ENCODE data around the gene BCL11B. TPM values are rescaled to one million over a fixed set of nuclear protein-coding genes. Genes with fewer than 3 reads are reported as not detected.

Gene BCL11B
- total and polyA plus RNA-seq, 2 donors (not counting 1 experiment from before 2014, with no cell fraction given), result 0.33 to 0.42 TPM

GRCh38 chr14:99179946-99180345, 92.1 kb downstream of the BCL11B start:
- no peaks in the 10 kb centered on the region for H3K27me3 Mint-ChIP-seq
- ChIA-PET POLR2A (no interaction called here), CTCF (no interaction called here)
- no peaks in the 10 kb centered on the region for H3K36me3 ChIP-seq (replicated peaks in 1 of 2; ENCODE audit: control extremely low read depth in 1 of 2, control insufficient read depth in 1 of 2, extremely low read depth in 1 of 2, insufficient read depth in 2 of 2, low read length in 1 of 2)
- H3K4me2 ChIP-seq (replicated peaks; ENCODE audit: low read depth, low read length, poor library complexity, severe bottlenecking), result no peak overlapping the region
- H3K4me3 ChIP-seq (ENCODE audit: control extremely low read depth in 1 of 5, extremely low read depth in 1 of 5, insufficient read depth in 1 of 5, low read depth in 2 of 5, low read length in 4 of 5), result no peak overlapping the region
- no peak overlapping the region for H3K27ac Mint-ChIP-seq
- intact Hi-C loops (cut with micrococcal nuclease), result no loop called here
- H3K27me3 ChIP-seq (replicated peaks in 1 of 4; ENCODE audit: control extremely low read depth in 1 of 4, control insufficient read depth in 3 of 4, insufficient read depth in 4 of 4, low read length in 3 of 4), result no peaks in the 10 kb centered on the region
- TF ChIP-seq CTCF (IDR thresholded peaks at IDR 0.05) (no peak), EZH2 (IDR thresholded peaks at IDR 0.05; ENCODE audit: borderline replicate concordance, insufficient read depth, low read depth, low read length, poor library complexity, severe bottlenecking) (no peak)
- ATAC-seq (ENCODE audit: low read depth), result no peak
- no peak overlapping the region for H2AFZ ChIP-seq (ENCODE audit: insufficient read depth, low read depth, low read length, poor library complexity, severe bottlenecking)
- peaks cover 3% of the 10 kb centered on the region for H3K9me3 Mint-ChIP-seq (ENCODE audit: insufficient read depth)
- H3K4me1 Mint-ChIP-seq, result no peaks in the 10 kb centered on the region
- H3K4me3 Mint-ChIP-seq, result no peak overlapping the region
- no peak overlapping the region for H3K27ac ChIP-seq (ENCODE audit: low read length in 2 of 2)
- H3K9me3 ChIP-seq (ENCODE audit: control extremely low read depth in 1 of 3, control insufficient read depth in 2 of 3, insufficient read depth in 1 of 3, low read length in 2 of 3), result peaks cover 0 to 32% (median 0%) of the 10 kb centered on the region in 3 donors
- H3K9ac ChIP-seq (ENCODE audit: low read length), result no peak overlapping the region
- no peaks in the 10 kb centered on the region for H3K4me1 ChIP-seq (ENCODE audit: control insufficient read depth in 2 of 2, insufficient read depth in 2 of 2, low read length in 2 of 2)
- H3K79me2 ChIP-seq (ENCODE audit: control insufficient read depth, insufficient read depth, low read length), result no peaks in the 10 kb centered on the region
- H4K20me1 ChIP-seq (ENCODE audit: control insufficient read depth, insufficient read depth, low read length, poor library complexity, severe bottlenecking), result no peaks in the 10 kb centered on the region
- no peak for DNase-seq
- 92% methylated on average over 7 of the region's 9 CpGs for WGBS (ENCODE audit: insufficient coverage)

DNA sequence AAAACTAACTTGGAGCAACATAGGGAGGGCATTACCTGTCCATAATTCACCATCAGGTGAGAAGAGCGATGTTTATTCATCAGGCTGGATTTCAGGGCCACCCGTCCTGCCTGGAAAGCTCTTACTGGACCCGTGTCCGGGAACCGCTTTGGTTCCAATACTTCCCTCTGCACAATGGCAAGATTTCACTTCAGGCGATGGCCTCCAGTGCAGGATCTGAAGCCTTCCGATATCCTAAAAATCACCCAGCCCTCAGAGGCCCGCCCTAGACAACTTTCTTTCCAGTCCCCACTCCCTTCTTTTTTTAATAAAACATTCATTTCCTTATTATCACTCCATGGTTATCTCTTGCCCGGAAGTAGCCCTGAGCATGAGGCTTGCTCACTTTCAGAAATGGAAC, 92.5 kb downstream of the BCL11B start:
- no peak overlapping the region for H3K27ac Mint-ChIP-seq
- 91% methylated on average over 9 of the region's 9 CpGs for WGBS (ENCODE audit: insufficient coverage)
- H3K27me3 Mint-ChIP-seq, result no peaks in the 10 kb centered on the region
- H3K27ac ChIP-seq (ENCODE audit: low read length in 2 of 2), result no peak overlapping the region
- intact Hi-C loops (cut with micrococcal nuclease), result no loop called here
- POLR2A ChIA-PET, result no interaction called here
- peaks cover 0 to 30% (median 0%) of the 10 kb centered on the region in 3 donors for H3K9me3 ChIP-seq (ENCODE audit: control extremely low read depth in 1 of 3, control insufficient read depth in 2 of 3, insufficient read depth in 1 of 3, low read length in 2 of 3)
- TF ChIP-seq CTCF (IDR thresholded peaks at IDR 0.05) (no peak), EZH2 (IDR thresholded peaks at IDR 0.05; ENCODE audit: borderline replicate concordance, insufficient read depth, low read depth, low read length, poor library complexity, severe bottlenecking) (no peak)
- H3K4me1 Mint-ChIP-seq, result no peaks in the 10 kb centered on the region
- no peaks in the 10 kb centered on the region for H3K27me3 ChIP-seq (replicated peaks in 1 of 4; ENCODE audit: control extremely low read depth in 1 of 4, control insufficient read depth in 3 of 4, insufficient read depth in 4 of 4, low read length in 3 of 4)
- no peaks in the 10 kb centered on the region for H3K36me3 ChIP-seq (replicated peaks in 1 of 2; ENCODE audit: control extremely low read depth in 1 of 2, control insufficient read depth in 1 of 2, extremely low read depth in 1 of 2, insufficient read depth in 2 of 2, low read length in 1 of 2)
- peaks cover 3% of the 10 kb centered on the region for H3K9me3 Mint-ChIP-seq (ENCODE audit: insufficient read depth)
- H4K20me1 ChIP-seq (ENCODE audit: control insufficient read depth, insufficient read depth, low read length, poor library complexity, severe bottlenecking), result no peaks in the 10 kb centered on the region
- H3K4me3 ChIP-seq (ENCODE audit: control extremely low read depth in 1 of 5, extremely low read depth in 1 of 5, insufficient read depth in 1 of 5, low read depth in 2 of 5, low read length in 4 of 5), result no peak overlapping the region
- no peak overlapping the region for H3K9ac ChIP-seq (ENCODE audit: low read length)
- CTCF ChIA-PET, result no interaction called here
- H3K4me1 ChIP-seq (ENCODE audit: control insufficient read depth in 2 of 2, insufficient read depth in 2 of 2, low read length in 2 of 2), result no peaks in the 10 kb centered on the region
- DNase-seq, result no peak
- no peaks in the 10 kb centered on the region for H3K79me2 ChIP-seq (ENCODE audit: control insufficient read depth, insufficient read depth, low read length)
- no peak overlapping the region for H3K4me3 Mint-ChIP-seq
- H2AFZ ChIP-seq (ENCODE audit: insufficient read depth, low read depth, low read length, poor library complexity, severe bottlenecking), result no peak overlapping the region
- ATAC-seq (ENCODE audit: low read depth), result no peak
- no peak overlapping the region for H3K4me2 ChIP-seq (replicated peaks; ENCODE audit: low read depth, low read length, poor library complexity, severe bottlenecking)
